ENCODE results near the gene SSU72.
"Not testable (repeated sequence)": the region's sequence is repeated elsewhere in the genome, so short reads cannot be mapped to it uniquely, and the experiment has no call there.

Gene SSU72

DNA sequence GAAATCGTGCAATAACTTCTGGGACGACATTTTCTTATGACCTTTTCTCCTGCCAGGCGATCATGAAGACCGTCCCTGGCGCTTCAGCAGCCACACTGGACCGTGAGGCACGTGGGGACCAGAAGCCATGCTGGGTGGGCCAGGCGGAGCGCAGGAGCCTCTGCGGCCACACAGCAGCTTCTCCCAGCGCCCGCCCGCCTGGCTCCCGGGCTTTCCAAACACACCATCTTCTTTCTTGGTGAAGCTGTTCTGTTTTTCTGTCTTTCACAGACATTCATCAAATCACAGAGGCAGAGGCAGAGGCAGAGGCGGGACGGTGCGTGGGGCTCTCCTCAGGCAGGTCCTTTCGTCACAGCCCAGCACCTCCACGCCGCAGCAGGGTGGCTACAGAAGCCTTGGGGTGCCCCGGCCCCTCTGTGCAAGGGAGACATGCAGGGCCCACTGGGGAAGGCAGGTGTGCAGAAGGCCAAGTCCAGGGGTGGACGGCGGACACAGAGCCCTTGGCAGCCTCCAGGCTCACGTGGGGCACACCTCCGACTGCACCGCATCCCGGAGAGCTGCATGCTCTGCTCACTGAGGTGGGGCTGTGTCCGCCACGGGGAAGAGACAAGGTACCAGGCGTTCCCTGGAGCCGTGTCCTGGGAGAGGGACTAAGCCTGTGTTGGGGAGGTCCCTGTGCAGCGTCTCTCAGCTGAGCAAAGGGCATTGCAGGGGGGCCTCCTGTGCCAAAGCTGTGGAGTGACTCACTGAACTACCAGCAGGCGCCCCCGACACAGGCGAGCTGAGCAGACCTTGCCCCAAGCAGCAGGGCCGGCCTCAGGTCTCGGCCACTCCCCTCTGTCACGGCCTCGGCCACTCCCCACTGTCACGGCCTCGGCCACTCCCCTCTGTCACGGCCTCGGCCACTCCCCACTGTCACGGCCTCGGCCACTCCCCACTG lies 31.6 kb downstream of the SSU72 start:
- no peak for DNase-seq (ENCODE audit: low read depth, low spot score)

DNA sequence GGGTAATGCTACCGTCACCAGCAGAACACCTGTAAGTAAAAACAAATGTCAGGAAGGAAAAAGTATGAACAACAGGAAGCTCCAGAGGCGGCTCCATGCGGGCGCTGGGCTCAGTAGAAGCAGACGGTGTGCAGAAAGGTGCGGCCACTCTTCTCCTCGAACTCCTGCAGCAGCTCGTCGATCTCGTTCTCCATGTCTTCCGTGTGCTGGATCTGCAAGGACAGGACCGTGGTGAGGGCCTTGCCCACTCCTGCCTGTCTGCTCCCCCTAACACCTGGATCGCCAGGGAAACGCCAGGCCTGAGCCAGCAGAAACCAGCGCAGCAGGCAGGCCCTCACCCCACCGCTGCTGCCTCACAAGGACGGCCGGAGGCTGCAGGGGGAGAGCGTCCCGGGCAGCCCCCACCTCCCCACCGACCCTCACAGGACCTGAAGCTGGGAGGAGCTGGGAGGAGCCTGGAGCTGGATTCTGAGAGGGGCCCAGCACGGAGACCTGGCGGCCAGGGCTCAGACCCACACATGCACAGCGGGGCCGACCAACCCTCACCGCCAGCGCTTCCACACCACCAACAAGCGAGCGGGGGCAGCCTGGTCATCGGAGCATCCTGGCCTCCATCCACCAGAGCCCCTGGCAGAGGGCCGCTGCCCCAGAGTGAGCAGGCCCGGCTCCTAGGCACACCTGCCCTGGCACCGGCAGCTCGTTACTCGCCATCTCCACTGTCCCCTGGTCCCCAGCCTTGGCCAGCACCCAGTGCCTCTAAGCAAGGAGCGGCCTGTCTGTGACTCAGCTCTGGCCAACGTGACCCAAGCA lies 32.5 kb downstream of the SSU72 start:
- DNase-seq (ENCODE audit: low read depth, low spot score) = no peak

DNA sequence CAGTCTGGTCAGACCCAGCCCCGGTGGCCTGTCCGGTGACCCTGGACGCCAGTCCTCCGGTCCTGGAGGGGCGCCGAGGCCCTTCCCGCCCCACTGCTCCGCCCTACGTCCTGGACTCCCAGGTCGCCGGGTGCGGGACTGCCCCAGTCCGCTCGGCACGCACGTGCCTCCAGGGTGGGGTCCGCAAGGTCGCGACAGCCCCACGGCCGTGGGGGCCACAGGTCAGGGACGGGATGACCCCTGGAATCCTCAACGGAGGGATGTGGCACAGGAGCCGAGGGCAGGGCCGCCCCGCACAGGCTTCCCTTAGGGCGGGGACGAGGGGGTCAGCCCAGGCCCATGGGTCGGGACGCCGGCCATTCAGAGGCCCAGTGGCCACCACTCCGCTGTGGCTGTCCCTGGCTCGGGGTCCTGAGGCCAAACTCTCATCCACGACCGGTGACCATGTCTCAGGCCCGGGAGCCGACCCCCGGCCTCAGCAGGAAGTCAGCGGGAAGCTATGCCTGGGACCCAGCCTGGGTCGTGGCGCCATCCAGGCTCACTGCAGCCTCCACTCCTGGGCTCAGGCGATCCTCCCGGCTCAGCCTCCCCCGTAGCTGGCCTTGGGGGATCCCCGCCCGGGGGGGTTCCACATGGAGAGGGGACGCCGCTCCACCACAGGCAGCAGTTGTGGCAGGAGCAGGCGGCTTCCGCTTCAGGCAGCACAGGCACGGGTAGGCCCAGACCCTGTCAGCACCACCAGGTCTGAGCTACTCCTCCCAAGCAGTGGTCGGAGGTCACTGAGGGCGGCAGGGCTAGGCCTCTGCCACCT lies 33.6 kb downstream of the SSU72 start:
- no peak for DNase-seq (ENCODE audit: low read depth, low spot score)

DNA sequence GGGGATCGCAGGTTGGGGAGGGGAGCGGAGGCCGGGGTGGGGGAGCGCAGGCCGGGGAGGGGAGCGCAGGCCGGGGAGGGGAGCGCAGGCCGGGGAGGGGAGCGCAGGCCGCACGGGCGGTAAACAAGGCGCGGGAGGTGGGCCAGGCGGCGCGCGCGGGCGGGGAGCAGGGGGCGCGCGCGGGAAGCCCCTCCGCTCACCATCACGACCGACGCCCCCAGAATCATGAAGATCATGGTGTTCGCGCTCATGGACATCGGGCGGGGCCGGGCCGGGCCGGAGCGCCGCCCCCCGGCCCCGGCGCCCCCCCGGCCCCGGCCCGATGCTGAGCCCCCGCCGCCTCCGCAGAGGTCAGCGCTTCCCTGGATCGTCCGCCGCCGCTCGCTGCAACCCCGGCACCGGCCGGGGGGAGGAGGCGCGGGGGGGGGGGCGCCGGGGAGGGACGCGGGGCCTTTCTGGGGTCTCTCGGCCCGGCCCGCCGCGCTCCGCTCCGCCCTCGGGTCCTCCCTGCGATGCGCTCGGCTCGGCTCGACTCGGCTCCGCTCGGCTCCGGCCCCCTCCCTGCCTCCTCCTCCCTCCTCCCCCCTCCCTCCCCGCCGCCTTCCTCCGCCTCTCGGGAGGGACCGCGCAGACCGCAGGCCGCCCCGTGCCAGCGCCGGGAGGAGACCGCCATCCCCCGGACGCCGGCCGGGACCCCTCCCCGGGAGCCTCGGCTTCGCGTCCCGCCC lies 34.4 kb downstream of the SSU72 start, which contains the start of gene TMEM240:
TSS of gene TMEM240 (minus strand) at position 535 of the 728 bp plus-strand sequence. CDS start at position 257, 278 bp downstream.
- no peak for DNase-seq (ENCODE audit: low read depth, low spot score)

DNA sequence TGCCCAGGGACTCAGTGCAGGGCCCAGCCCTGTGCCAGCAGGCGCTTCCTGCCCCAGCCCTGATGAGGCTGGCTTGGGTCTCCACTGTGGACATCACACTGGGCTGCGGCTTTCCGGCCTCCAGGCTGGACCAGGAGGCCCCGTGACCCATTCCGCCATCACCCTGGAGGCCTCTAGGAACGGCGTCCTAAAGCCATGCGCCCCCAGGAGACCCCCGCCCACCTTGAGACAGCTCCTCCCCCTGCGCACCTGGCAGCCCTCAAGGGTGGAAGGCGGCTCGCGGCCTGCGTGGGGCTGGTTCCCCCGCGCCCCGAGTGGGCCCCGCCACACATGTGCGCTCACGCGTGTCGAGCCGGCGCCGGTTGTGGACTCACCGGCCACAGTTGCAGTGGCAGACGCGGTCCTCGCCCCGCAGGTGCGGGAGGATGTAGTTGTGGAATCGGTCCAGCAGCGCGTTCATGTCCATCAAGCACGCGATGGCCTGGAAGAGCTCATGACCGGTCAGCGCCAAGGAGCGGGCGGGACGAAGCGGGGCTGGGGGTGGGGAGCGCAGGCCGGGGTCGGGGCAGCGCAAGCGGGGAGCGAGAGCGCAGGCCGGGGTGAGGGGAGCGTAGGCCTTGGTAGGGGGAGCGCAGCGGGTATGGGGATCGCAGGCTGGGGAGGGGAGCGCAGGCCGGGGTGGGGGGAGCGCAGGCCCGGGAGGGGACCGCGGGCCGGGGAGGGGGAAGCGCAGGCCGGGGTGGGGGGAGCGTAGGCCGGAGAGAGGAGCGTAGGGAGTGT lies 35.2 kb downstream of the SSU72 start:
- no peak for DNase-seq (ENCODE audit: low read depth, low spot score)

DNA sequence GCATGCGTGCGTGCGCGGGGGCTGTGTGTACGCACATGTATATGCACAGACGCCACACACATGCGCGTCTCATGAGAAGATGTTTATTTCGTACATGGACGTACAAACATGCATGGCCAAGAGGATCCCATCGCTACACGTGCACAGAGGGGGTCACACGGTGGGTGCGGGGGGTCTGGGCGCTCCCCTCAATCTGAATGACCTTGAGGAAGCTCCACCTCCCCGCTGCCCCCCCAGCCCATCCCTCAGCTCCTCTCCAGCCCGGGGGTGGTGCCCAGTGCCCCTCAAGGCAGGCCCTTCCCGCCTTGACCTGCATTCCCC lies 35.7 kb downstream of the SSU72 start:
- no peak for DNase-seq (ENCODE audit: low read depth, low spot score)

DNA sequence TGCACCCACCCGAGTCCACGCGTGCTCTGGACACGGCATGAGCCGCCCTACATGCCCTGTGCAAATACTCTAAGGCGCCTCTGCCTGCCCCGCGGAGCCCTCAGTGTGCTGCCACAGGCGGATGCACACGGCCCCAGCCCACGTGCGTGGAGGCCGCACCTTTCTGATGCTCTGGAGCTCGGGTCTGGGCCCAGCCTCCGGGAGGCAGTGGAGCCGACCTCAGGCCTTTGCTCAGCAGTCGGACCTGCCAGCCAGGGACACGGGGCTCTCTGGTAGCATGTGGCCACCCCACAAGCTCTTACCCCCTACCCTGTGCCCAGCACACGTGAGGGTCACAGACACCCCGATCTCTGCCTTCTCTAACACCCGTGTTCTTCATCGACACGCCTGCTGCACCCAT lies 36.3 kb downstream of the SSU72 start:
- DNase-seq (ENCODE audit: low read depth, low spot score) = no peak

DNA sequence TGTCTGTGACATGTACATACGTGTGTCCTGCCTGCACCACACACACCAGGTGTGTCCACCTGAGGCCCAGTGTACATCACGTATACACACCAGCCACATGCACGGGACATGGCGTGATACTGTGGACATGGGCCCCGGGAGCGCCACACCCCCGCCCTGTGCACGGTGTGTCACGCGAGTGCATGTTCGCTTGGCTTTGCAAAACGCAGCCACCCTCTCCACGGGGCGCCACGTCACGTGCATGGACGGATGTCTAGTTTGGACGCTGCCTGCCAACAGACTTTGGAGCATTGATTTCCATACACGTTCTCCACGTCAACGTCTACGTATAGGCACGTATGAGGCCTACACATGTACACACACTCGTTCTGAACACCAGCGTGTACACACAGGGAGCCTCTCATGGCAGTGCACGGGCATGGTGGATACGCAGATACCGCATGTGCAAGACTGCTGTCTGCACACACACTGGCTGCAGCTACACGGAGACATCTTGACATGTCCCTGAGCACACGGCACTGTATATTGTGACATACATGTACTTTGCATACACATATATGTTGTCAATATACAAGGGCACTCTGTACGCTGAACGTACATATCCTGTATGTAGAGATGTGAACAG lies 36.9 kb downstream of the SSU72 start:
- no peak for DNase-seq (ENCODE audit: low read depth, low spot score)

DNA sequence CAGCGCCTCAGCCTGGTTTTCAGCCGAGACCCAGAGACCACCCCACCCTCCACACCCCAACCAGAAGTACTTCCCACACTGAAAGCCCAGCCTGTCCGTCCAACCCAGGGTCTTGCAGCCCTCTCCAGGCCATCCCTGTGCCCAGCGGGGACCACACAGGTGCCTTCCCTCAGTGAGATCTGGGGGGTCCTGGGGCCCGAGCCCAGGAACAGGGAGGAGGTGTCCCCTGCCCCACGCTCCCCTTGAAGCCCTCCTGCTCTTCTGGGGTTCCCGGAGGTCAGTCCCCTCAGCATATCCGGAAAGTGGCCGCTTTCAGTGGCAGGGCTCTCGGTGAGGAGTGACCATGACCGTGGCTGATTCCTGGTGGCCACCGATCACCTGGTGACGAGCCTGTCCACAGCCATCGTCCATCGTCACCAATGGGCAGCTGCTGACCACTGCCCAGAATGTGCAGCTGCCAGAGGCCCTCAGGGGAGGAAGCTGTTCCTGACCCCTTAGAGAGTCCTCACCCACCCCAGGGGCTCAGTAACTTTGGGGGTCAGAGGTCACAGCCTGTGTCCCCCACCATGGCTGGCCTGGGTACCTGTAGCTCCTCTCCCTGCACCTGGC lies 37.6 kb downstream of the SSU72 start:
- no peak for DNase-seq (ENCODE audit: low read depth, low spot score)

DNA sequence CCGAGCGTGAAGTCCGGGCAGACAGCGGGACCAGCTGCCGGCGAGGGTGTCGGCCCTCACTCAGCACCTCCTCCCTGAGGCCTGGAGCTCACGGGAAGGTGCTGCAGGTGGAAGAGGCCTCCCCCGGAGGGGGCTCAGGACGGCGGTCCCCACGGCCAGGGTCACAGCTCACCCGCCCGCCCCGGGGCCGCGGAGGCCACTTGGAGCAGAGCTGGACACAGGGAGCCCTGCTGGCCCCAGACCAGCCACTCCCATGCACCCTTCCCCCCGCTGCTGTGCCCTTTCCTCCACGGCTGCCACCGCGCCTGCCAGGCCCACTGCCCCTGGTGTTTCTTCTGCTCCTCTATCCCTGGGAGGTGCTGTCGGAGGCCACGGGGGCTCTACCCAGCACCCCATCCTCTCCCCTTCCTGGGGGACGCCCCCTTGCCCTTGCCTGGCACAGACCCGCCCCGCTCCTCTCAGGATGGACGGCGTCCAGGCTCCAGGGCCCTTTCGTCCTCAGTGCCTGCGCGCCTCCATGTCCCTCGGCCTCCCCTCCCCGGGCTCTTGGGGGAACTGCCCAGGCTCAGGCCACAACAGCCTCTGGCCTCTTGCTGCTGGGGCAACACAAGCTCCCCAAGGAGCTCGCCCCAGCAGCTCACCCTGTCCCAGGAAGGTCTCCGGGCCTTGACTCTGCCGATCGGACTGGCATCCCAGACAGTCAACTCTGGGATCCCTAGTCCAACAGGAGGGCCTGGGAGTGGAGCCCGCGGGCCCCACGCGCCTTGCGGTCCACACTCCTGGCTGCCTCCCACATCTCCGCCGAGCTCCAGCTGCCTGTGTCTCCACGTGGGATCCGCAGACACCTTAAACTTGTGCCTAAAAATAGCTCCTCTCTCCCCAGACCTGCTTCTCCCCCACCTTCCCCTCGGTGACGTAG lies 38.4 kb downstream of the SSU72 start:
- DNase-seq (ENCODE audit: low read depth, low spot score) = no peak

DNA sequence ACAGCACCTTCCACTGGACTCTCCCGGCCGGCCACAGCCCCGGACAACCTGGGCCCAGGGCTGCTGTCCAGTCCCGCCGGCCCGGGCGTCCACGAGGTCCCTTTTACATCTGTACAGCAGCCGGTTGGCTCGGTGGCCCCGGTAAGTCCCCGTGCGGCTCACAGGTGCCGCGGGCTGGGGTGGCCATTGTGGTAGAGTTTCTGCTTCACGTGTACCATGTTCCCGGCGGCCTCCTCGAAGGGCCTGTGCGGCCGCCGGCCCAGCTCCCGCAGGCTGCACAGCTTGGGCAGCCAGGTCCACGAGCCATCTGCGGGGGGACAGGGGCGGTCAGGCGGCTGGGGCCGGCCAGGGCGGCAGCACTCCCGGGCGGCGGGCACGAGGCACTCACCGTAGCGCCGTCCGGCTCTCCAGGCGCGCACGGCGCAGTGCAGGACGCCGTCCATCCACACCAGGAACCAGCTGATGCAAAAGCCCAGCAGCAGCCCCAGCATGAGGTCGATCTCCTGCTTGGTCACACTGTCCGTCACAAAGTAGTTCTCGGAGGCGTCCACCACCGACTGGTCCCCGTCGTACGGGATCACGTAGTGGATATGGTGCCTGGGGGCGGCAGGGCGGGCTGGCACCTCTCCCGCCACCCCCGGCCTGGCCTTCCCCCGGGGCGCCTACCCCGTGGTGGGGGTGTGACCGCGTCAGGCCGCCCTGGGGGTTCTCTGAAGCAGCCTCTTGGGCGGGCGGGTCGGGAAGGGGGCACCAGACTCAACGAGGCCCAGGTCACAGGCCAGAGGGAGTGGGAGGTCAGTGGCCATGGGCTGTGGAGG lies 39.3 kb downstream of the SSU72 start:
- no peak for DNase-seq (ENCODE audit: low read depth, low spot score)

DNA sequence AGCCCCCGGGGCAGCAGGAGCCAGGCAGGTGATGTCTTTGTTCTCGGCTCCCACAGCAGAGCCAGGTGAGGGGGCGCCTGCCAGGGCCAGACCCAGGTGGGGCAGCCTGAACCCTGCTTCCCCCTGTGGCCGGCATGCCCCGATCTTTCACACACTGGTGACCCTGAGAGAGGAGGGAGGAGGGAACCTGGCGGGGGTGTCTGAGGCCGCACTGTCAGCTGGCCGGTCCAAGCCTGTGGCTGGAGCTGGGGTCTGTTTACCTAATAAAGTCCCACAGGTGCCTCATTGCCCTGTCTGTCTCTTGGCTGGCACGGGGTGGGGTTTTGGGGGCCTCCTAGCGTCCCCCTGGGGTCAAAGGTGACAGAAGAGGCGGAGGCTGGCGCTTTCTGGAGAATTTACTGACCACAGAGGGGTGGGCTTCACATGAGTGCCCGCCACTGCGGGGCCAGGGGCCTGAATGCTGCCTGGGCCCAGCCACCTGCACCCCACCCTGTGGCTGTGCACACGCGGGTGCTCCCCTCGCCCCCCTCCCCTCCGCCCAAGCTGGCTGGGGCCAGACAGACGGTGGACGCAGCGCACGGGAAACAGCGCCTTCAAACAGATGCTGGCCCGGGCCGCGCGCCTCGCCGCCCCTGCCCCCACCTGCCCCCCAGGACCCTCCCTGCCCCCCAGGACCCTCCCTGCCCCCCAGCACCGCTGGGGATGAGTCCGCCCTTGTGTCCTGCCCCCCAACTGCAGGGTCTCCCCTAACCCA lies 40.1 kb downstream of the SSU72 start:
- no peak for DNase-seq (ENCODE audit: low read depth, low spot score)

DNA sequence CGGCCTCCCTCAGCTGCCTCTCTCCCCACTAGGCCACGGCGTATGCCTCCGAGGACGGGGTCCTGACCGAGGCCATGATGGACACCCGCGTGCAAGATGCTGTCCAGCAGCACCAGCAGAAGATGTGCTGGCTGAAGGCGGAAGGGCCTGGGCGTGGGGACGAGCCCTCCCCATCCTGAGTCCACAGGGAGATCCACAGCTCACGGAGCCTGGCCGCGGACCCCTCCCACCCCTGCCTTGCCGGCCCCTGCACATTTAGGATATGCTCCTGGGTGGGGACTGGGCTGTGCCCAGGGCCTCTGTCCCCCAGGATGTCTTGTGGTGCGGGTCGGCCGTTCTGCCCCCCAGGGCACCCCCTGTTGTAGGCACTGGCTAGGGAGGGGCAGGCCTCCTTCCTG lies 40.8 kb downstream of the SSU72 start:
- DNase-seq (ENCODE audit: low read depth, low spot score) = not testable (repeated sequence)

DNA sequence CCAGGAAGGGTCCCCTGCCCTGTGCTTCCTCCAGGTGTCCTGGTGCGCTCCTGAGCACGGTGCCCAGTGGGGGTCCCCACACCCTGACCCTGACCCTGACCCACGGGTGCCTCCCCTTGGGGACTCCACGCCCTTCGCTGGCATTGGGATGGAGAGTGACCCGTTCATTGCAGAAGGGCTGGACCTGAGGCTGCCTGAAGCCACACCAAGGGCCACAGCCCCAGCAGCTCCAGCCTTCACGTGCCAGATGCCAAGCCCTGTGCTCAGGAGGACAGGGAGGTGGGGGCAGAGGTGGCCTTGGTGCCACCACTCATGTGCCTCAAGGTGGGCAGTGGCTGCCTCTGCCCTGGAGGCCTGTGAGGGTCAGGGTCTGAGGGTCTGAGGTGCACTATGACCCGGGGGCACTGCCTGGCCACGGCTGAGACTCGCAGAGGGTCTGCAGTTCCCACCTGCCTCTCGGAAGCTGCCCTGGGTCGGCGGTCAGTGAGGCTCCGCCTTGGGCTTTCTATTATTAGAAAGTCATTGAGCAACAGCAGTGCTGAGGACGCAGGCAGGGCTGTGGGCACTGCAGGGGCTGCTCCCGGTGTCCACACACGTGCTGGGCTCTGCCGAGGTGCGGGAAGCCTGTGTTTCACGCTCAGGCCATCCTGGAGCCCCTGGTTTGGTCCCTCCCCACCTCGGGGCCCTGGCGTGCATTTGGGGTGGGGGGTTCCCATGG lies 41.3 kb downstream of the SSU72 start:
- DNase-seq (ENCODE audit: low read depth, low spot score) = not testable (repeated sequence)

DNA sequence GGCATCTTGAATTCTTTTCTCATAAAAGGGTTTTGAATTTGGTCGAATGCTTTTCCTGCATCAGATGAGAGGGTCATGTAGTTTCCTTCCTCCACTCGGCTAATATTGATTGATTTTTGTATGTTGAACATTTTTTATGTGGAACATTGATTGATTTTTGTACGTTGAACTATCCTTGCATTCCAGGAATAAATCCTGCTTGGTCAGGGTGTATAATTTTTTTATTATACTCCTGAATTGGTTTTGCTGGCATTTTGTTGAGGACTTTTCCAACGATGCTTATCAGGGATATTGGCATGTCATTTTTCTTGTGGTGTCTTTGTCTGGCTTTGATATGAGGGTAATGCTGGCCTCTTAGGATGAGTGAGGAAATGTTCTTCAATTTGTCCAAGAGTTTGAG lies 42.7 kb downstream of the SSU72 start:
- no peak for DNase-seq (ENCODE audit: low read depth, low spot score)

DNA sequence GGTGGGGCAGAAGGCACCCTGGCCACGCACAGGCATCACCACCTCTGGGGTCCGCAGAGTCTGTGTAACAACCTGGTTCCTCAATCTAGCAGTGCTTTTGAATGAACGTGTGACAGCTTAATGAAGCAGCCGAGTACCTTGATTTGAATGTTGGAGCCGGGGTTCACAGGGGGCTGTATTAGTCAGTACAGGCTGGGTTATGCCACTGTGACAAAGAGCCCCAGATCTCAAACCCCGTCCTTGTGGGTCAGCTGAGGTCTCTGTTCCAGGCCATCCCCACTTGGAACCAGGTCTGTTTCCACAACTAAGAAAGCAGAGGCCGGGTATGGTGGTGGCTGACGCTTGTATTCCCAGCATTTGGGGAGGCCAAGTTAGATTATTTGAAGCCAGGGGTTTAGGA lies 44.7 kb downstream of the SSU72 start:
- DNase-seq (ENCODE audit: low read depth, low spot score) = no peak
